ENCODE measurements around the gene SDK1.
"Not testable (repeated sequence)": the region's sequence is repeated elsewhere in the genome, so short reads cannot be mapped to it uniquely, and the experiment has no call there.

The SDK1 gene

DNA sequence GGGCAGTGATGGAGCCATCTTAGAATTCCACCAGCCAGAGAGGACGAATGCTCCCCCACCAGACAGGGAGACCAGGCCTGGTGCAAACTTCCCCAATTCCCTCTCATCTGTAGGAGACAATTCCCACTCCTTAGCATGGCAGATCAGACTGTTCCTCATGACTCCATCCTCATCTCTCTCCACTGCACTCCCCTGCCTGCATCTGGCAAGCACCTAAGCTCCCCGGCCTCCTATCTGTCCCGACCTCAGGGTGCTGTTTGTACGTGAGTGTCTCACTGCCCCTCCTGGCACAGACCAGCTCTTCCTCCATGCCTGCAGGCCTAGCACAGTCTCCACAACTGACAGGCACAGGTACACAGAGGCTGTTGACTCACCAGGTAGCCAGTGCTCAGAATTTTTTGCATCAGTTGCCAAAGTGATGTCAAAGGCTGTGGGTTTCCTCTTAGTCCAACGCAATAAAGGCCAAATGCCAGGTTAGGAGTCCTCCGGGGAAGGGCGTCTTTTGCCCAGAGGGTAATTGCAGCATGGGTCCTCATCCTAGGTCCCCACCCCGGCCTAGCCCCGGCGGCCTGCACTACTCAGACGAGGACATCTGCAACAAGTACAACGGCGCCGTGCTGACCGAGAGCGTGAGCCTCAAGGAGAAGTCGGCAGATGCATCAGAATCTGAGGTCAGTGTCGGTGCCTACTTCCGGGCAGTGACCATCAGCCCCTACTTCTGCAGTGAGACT lies 944.2 kb downstream of the SDK1 start:
- no peak for DNase-seq

DNA sequence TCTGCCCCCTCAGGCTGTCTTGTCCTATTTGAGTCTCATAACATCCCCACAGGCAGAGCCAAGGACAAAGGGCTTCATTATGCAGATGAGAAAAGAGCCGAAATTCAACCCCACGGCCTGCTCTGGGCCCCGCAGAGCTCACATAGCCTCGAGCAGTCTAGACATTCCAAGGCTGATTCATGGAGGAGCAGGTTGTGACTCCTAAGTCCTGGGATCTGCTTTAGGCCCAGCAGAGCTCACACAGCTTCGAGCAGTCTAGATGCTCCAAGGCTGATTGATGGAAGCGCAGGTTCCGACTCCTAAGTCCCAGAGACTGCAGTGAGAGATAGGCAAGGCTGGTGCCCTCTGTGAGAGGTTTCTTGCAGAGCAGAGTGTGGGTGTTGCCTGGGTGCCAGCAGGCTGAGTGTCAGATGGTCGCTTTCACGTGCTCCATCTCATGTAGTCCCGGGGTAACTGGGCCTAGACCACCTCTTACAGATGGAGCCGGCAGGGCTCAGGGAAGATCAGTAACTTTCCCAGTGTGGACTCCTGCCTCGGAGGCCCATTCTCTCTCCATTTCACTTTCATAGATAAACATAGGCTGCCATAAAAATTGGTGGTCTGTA lies 944.9 kb downstream of the SDK1 start:
- DNase-seq = no peak

DNA sequence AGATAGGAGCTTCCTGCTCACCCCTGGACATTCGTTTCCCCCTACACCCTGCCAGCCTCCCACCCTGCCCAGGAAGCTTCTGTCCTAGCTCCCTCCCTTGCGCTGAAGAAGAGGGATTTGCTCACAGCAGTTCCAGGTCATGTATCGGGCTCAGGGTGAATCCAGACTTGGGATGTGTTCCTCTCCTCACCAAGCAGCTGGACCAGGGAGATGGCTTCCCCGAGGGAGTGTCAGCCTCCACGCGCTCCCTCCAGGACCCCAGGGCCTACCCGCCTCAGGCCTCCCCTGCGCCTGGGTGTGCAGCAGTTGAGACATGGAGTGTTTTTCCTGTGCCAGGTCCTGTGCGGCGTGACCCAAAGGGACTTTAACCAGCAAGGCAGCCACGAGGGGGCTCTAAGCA lies 945.5 kb downstream of the SDK1 start:
- DNase-seq = no peak

GRCh38 chr7:4247106-4247876 lies 946.2 kb downstream of the SDK1 start:
- no peak for DNase-seq

GRCh38 chr7:4248295-4248694 lies 947.2 kb downstream of the SDK1 start:
- DNase-seq = no peak

DNA sequence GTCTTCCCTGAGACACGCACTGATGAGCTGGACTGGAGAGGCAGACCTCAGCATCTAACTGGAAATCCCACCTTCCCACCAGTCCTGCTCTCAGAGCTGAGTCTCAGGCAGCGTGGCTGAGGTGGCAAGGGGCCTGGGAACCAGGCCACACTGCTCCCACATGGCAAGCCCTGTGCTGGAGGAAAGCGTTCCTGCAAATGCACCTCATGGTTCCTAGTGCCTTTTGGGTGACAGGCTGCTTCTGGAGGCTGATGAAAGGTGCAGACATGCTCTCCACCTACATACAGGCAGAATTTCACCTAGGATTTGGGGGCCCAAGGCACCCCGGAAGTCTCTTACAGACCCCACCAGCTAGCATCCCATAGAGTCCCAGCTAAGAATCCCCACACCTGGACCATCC lies 948.2 kb downstream of the SDK1 start:
- no peak for DNase-seq

GRCh38 chr7:4255336-4255735 lies 954.3 kb downstream of the SDK1 start:
- no peak for DNase-seq

- DNase-seq = no peak
These were observed 955.2 kb downstream of the SDK1 start for GRCh38 chr7:4256286-4256685.

DNA sequence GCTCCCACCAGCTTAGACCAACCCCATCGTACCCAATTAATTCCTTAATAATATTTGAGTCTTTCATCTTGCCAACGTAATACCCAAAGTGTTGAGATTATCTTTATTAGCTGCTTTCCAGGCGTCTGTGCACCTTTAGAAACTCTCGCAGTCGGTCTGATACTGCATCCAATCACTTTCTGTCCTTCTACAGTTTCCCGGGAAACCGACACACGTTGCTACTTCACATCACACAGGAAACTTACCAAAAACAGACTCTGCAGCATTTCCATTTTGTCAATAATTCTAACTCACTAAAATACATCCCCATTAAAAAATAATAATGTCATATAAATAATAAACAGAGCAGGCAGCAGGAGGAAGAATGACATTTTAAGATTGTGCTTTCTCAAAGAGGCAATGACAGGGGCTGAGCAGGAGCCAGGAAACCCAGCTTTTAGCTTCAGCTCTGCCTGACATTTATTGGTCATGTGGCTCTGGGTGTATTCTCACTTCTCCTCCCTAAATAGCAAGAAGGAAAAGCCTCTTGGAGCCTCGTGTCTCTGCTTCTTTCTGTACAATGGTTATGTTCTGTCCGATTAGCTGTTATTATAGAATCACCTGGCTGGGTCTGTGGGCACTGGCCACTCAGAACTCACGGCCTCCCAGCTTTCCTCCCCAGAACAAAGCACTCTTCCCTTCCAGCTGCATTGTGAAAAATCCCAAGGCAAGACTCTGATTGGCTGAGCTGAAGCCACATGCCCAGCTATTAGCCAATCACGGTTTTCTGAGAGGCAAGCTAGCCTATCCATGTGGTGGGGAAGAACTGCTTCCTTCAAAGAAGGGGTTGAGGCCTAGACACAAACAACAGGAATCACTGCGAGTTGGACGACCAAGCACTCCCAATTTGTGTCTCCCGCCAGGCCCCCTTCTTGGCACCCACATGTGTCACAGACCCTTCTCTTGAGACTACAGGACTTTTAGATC lies 956.4 kb downstream of the SDK1 start:
- no peak for DNase-seq

DNA sequence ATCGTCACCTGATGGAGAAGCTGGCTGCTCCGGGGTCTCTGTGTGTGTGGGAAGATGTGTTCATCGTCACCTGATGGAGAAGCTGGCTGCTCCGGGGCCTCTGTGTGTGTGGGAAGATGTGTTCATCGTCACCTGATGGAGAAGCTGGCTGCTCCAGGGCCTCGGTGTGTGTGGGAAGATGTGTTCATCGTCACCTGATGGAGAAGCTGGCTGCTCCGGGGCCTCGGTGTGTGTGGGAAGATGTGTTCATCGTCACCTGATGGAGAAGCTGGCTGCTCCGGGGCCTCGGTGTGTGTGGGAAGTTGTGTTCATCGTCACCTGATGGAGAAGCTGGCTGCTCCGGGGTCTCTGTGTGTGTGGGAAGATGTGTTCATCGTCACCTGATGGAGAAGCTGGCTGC lies 959.1 kb downstream of the SDK1 start:
- DNase-seq = not testable (repeated sequence)

GRCh38 chr7:4260867-4261600 lies 960.0 kb downstream of the SDK1 start:
- DNase-seq = no peak

- DNase-seq = no peak
These were observed 960.5 kb downstream of the SDK1 start for GRCh38 chr7:4261601-4261960.

DNA sequence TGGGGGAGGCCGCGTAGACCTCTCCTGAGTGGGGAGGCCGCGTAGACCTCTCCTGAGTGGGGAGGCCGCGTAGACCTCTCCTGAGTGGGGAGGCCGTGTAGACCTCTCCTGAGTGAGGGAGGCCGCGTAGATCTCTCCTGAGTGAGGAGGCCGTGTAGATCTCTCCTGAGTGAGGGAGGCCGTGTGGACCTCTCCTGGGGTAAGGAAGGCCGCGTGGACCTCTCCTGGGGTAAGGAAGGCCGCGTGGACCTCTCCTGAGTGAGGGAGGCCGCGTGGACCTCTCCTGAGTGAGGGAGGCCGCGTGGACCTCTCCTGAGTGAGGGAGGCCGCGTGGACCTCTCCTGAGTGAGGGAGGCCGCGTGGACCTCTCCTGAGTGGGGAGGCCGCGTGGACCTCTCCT lies 963.2 kb downstream of the SDK1 start:
- not testable (repeated sequence) for DNase-seq

DNA sequence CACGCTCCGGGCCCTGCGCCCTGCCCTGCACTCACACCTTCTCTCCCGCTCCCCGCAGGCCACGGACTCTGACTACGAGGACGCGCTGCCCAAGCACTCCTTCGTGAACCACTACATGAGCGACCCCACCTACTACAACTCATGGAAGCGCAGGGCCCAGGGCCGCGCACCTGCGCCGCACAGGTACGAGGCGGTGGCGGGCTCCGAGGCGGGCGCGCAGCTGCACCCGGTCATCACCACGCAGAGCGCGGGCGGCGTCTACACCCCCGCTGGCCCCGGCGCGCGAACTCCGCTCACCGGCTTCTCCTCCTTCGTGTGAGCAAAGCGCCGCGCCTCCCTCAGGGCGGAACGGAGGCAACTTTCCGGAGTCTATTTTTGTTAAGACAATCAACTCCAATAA lies 964.0 kb downstream of the SDK1 start:
- no peak for DNase-seq

- DNase-seq = no peak
These were observed 964.6 kb downstream of the SDK1 start for GRCh38 chr7:4265676-4266075.

DNA sequence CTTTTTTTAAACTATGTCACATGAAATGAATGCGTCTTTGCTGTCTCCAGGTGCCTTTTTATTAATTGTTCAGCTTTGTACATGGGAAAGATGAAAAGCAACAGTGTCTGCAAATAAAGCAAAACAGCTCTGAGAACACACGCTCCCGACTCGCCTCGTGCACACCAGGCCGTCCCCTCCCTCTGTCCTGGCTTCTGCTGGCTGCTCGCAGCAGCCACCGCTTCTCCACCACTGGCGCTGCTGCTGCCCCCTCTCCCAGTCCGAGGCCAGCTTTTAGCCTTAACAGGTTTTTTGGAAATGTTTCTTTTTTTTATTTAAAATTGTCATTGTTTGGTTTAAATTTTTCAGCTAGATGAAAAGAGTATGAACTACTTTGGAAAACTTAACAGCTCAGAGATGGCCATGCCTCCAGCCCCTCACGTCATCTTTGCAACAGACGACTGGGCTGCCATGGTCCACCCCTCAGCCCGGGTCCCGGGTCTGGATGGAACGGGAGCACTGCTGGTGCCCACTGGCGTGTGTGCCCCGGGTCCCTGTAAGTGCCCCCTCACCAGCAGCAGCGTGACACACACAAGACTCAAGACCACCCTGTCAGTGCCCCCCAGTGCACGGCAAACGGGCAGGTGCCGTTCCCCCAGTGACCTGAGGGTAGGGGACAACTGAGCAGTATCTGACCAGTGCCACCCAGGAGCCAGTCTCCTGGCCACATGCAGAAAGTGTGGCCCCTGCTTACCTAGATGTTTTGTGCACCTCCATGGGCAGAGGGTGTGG lies 965.4 kb downstream of the SDK1 start:
- DNase-seq = no peak

- no peak for DNase-seq
These were observed 966.4 kb downstream of the SDK1 start for GRCh38 chr7:4267341-4268039.

- DNase-seq = no peak
These were observed 967.3 kb downstream of the SDK1 start for GRCh38 chr7:4268040-4268965.

GRCh38 chr7:4269086-4269485 lies 968.0 kb downstream of the SDK1 start:
- DNase-seq = no peak

DNA sequence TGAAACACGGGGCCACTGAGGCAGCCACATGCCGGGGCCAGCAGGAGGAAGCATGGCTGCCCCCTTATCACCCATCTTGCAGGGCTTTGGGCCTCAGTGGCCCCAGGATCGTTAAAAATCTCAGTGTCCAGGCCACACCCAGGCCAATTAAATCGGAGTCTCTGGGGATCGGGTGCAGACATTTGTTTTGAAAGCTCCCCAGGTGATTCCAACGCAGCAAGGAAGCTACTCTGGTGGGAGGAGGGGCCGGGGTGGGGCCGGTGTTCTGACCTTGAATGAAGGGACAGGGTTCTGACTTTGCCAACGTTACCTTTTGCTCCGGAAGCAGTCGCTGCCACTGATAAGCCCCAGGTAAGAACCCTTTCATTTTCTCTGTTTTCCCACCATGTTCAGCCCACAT lies 968.7 kb downstream of the SDK1 start:
- DNase-seq = no peak

Measured in HCEC 1CT (cell line).